Myocyte (in vitro differentiated cells): Measurements from ENCODE around the gene KIAA1671. TPM values are rescaled to one million over a fixed set of nuclear protein-coding genes. Genes with fewer than 3 reads are reported as not detected.

Experiments
- DNase-seq: peaks from one replicate; pipeline ENCODE4 v3.0.0-alpha.2; 2012; ENCODE audit warnings: low read depth
- total RNA-seq: library from RNA; depleted of rRNA; stranded (reverse); fragments of >200 nt; gene quantifications from 2 replicates; pipeline ENCODE4 v1.2.3, GENCODE V29; 2014

The KIAA1671 gene
- total RNA-seq, 1 donor from 2014 or later = 10.4 TPM

GRCh38 chr22:25134451-25134850, 181.9 kb downstream of the KIAA1671 start:
- DNase-seq = no peak

- DNase-seq = peak; percentile 61
Observed at GRCh38 chr22:25136953-25137576, 184.5 kb downstream of the KIAA1671 start.

- no peak for DNase-seq
Observed at GRCh38 chr22:25137577-25138525, 185.3 kb downstream of the KIAA1671 start.

- DNase-seq = no peak
Observed at GRCh38 chr22:25139062-25139461, 186.5 kb downstream of the KIAA1671 start.

- peak; percentile 64 for DNase-seq
Observed at GRCh38 chr22:25142102-25142501, 189.6 kb downstream of the KIAA1671 start.

- peak; percentile 30 for DNase-seq
Observed at GRCh38 chr22:25143156-25144076, 190.9 kb downstream of the KIAA1671 start.

GRCh38 chr22:25144522-25144921, 192.0 kb downstream of the KIAA1671 start:
- no peak for DNase-seq

GRCh38 chr22:25146307-25146706, 193.8 kb downstream of the KIAA1671 start:
- no peak for DNase-seq

GRCh38 chr22:25146906-25147641, 194.6 kb downstream of the KIAA1671 start:
- no peak for DNase-seq

- DNase-seq = no peak
Observed at GRCh38 chr22:25147642-25147928, 195.1 kb downstream of the KIAA1671 start.

- DNase-seq = no peak
Observed at GRCh38 chr22:25148149-25148691, 195.7 kb downstream of the KIAA1671 start.

GRCh38 chr22:25149014-25149413, 196.5 kb downstream of the KIAA1671 start:
- no peak for DNase-seq

- peak; percentile 71 for DNase-seq
Observed at GRCh38 chr22:25153961-25154666, 201.6 kb downstream of the KIAA1671 start.

- DNase-seq = peak; percentile 19
Observed at GRCh38 chr22:25154667-25154999, 202.1 kb downstream of the KIAA1671 start.

- DNase-seq = peak; percentile 37
Observed at GRCh38 chr22:25156736-25157135, 204.2 kb downstream of the KIAA1671 start.

GRCh38 chr22:25159028-25159427, 206.5 kb downstream of the KIAA1671 start:
- DNase-seq = peak; percentile 99

GRCh38 chr22:25160120-25160996, 207.8 kb downstream of the KIAA1671 start:
- DNase-seq = no peak

GRCh38 chr22:25161017-25161915, 208.8 kb downstream of the KIAA1671 start:
- DNase-seq = no peak
